ENCODE measurements around the gene EREG.
"Not testable (repeated sequence)": the region's sequence is repeated elsewhere in the genome, so short reads cannot be mapped to it uniquely, and the experiment has no call there.

EREG gene, protein sequence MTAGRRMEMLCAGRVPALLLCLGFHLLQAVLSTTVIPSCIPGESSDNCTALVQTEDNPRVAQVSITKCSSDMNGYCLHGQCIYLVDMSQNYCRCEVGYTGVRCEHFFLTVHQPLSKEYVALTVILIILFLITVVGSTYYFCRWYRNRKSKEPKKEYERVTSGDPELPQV

DNA sequence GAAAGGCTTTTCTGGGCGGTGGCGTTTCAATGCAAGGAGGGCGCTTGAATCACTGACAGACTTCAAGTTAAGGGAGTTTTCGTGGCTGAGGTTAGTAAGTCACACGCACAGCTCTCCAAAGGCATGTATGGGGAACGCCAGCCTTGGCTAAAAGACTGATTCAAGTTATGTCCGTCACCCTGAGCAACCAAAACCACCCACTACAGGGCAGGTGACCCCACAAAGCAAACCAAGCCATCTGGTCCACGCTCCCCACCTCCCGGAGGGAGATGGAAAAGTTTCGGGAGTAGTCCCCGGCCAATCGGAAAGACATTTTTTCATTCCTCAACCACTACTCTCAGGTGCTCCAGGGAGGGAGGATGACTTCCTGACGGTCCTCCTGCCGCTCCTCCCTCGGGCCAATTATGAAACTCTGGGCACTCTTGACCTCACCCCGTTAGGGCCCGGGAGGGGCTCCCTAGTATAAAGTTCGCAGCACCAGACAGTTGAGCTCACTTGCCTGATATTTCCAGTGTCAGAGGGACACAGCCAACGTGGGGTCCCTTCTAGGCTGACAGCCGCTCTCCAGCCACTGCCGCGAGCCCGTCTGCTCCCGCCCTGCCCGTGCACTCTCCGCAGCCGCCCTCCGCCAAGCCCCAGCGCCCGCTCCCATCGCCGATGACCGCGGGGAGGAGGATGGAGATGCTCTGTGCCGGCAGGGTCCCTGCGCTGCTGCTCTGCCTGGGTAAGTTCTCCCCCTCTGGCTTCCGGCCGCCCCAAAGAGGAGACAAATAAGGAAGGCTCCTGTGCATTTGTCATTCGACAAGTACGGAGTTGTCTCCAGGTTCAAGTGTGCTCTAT, at the start of gene EREG:
TSS of gene EREG (plus strand) at position 494 of the 840 bp plus-strand sequence. CDS start at position 658, 164 bp downstream.
- no peak for DNase-seq

- DNase-seq = no peak
These were observed 49.6 kb upstream of the EREG start for GRCh38 chr4:74315376-74315775.

DNA sequence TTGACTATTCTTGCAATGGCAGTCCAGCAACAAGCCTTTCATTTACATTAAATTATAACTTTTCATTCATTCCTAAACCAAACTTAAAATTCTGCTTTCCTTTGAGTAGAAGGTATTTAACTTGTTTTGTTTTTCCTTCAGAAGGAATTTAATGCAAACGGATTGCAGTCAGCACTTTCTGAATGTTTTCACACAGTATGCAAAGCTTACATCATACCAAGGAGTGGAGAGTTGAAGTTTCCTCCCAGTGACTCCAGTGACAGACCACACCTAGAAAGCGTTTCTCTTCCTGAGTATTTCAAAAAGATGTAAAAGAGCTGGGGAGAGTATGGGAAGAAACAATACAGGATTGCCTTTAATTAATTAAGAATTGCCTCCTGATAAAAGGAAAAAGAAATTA, 48.5 kb upstream of the EREG start:
- no peak for DNase-seq

GRCh38 chr4:74317616-74318246, 47.2 kb upstream of the EREG start:
- no peak for DNase-seq

DNA sequence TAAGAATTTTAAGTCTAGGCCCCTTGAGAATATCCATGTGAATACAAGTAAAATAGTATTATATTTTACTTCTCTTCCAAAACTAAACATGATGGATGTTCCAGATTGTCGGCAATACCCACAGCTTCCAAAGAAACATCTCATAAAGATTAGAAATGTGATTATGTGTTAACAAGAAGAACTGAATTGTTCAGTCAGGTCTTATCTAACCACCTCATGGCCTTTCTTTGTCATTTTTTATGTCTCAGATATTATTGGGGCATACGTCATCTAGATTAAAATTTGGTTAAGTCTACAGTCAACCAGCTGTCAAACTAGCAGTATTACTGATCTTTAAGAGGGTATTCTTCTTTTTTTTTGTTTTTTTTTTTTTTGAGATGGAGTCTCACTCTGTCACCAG, 46.7 kb upstream of the EREG start:
- DNase-seq = no peak

- no peak for DNase-seq
These were observed 45.5 kb upstream of the EREG start for GRCh38 chr4:74319470-74319869.

DNA sequence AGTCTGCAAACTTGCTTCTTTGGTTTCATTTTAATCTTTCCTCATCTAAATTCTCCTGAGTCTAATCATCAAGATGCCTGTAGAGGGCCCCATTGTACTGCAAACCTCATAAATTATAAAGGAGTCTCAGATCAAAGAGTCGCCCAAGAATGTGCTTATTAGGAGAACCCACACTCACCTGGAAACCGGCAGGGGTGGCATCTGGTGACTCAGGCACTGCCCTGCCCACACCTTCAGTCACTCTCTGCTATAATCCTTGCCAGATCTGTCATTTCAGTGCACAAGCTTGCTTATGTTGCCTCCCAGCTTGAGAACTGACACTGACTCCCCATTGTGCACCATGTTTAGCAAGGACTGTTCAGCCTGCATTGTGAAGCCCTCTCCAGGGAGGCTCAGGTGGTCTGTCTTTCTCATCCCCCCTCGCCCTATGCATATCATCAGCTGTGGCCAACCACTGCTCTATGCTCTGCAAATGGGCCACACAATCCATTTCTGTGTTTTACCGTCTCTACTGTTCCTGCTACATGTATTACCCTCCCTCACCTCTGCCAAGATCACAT, 44.3 kb upstream of the EREG start:
- peak; percentile 2 for DNase-seq

DNA sequence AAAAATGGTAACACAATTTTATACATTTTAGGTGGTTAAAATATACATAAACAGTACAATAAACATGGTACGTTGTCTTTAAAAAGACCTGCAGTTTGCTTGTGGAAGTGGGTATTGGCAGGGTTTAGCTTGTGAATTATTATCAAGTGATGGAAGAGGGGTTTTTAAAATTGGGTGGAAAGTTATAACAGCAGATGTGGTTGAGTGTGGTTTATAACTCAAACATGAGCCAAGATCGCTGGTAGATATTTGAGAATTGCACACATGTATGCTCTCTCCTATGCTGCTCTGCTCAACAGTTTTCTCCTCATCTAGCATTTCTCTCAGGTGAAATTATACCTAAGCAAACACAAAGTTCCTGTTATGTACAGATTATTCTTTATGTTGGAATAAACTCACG, 42.6 kb upstream of the EREG start:
- no peak for DNase-seq

DNA sequence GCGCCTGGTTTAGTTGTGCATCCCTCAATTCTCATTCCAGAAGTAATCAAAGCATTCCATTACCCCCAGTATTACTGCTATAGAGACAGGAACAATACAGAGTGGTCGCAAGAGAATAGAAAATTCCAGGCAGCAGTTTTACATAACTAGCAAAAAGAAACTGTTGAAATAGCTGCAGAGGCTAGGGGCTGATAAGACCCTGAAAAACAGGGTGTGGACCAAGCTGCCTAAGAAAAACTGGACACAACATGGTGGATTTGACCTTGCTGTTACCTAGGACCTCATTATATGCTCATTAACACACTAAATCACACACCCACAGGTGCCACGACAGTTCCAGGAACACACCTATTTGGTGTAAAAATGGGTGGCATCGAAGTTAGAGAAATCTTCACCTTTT, 41.3 kb upstream of the EREG start:
- no peak for DNase-seq

DNA sequence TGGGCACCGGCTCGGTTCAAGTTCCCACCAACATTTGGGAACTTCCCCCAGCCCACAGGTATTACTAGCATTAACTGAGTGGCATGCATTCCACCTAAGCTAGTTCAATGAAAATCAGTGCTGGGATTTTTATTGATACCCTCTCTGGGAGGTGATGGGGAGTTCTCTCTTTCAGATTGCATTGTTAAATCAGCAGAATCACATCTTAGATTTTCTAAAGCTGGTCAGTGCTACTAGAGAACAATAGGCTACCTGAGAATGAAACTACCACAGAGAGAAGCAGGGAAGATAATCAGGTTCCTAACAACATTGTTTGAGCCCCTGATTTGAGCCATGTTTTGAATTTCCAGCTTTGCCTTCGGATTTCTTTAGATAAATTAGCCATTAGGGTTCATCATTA, 40.7 kb upstream of the EREG start:
- DNase-seq = no peak

DNA sequence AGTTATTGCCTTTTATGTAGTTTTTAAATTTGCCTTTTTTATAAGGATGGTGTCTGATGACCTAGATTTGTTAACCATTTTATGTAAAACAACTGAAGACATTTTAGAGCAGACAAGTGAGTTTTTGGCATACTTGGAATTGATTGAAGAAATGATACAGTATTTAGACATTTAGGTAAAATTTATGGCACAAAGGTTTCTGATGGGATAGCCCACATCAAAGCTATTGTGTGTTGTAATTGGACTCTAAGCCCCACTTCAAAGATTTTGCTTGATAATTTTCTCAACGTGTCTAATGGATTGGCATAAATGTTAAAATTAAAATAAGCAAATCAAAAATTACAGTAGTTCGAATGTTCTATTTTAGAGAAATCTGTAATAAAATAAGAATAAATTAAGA, 39.1 kb upstream of the EREG start:
- DNase-seq = no peak

DNA sequence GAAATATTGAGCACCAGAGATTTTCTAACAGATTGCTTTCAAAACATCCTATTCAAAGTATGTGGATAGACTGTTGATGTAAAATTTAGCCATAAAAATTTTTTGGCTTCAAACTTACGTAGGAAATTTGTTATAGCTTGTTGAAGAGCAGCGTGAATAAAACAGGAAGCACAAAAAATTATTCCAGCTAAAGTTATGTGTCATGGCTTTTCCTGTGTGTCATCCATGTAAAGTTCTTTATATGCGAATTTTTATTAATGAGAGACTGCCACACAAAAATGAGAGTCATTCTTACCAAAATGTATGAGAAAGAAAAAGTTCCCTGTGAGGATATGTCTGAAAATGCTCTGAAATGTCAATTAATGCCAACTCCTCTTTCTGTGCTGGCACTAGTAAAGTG, 37.2 kb upstream of the EREG start:
- no peak for DNase-seq

DNA sequence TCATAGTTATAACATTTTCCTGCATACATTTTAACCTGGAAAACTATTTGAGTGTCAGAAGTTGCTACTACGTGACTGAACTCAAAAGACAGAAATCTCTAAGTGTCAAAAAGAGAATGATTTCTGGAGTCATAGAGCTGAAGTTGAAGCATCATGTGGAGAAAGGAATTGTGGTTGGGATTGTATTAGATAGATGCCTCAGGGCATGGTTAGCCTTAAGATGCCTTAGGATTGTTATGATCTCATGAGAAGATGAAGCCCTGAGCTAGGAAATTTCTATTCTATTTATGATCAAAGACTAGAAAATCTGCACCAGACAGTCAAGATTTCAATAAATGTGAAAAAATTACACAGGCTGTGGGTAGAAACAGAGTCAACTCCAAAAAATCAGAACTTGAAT, 36.4 kb upstream of the EREG start:
- DNase-seq = no peak

GRCh38 chr4:74329307-74329706, 35.6 kb upstream of the EREG start:
- DNase-seq = no peak

GRCh38 chr4:74330295-74330750, 34.6 kb upstream of the EREG start:
- DNase-seq = no peak

GRCh38 chr4:74331252-74331651, 33.7 kb upstream of the EREG start:
- DNase-seq = no peak

DNA sequence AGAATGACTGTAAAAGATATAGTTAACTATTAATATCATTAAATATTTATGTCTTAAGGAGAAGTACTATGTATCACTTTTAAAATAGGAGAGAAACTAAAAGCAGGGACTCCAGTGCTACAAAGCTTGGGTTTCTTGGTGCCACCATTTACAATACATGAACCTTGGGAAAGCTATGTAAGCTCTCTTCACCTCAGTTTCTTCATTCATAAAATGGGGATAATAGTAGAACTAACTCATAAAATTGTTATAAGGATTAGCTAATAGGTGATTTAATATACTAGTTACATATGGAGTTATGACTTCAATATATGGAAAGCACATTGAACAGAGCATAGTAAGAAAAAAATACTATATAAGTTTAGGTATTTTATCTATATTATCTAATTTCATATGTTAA, 33.0 kb upstream of the EREG start:
- no peak for DNase-seq

DNA sequence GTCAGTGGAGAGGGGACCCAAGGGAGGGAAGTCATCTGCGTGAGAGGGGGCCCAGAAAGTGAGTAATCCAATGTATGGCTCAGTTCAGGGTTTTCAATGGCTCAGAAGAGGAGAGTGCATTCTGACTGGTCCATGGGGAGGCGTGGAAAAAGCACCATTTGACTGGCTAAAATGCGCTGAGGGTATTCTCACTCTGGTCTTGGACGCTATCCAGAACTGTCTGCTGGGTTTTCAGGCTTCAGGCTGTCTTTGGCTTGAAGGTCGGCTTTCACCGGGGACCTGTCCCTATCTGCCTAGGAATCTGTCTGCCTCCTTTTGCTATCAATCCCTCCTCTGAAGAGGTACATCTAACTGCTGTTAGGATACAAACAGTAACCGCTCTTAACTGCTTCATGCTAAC, 30.3 kb upstream of the EREG start:
- no peak for DNase-seq

DNA sequence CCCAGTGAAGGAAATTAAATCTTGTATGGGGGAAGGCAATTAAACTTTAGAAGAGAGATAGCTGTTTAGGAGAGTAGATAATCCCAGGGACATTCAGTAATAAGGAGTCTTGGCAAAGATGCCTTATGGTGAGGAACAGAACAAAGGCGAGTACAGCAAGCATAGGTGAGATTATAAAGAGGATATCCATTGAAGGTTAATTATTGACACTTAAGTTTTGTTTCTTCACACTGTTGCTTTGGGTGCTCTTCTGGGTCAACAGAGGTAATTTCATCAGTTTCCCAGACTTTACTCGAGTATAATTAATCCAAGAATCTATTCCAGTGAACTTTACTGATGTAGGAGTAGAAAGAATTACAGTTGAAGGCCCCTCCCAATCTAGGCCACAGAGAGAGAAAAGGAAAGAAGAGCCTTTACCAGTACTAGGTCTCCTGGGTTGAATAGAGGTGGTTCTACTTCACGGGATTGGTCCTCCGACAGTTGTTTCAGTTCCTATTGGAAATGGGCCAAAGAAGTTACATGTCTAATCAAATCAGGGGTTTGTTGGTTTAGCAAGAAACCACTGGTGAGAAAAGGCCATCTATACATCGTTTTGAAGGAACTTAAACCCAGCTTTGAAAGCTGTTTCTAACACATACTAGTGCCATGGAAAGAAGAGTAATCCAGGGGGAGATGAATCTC, 29.5 kb upstream of the EREG start:
- no peak for DNase-seq

DNA sequence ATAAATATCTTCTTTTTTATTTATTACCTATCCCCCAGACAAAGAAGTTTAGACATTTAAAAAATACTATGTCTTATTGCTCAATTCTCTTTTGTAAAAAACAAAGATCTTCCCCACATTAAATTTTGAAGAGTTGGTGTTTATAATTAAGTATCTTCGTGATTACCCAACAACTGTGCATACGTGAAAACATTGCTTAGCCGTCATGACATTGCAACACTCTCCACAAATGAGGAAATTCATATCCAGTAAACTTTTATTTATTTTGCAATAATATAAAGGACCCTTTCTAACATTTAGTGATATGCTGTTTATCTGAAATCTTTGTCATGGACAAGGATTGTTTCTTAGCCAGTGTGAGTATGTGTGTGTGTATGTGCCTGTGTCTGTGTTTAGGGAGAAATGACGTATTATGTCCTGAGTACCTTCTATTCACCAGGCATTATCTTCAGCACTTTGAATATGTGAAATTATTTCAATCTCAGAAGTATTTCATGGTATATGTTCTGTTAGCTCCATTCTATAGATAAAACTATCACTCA, 26.1 kb upstream of the EREG start:
- DNase-seq = no peak

DNA sequence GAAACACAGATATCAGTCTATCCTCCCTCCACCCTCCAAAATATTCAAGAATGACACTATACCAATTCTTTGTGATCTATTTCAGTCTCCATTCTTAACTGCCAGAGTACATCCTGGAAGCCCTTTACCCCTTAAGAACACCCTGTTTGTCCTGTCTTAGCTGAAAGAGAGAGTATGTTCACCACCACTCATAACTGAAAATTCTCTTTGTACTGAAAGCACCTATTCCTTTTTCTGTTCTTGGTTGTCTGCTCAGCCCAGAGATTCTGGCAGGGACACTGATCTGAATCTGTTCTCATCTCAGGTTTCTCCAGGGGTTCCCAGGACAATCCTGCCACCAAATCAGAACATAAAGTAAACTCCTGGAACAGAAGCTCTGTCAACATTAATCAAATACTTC, 25.4 kb upstream of the EREG start:
- DNase-seq = no peak

GRCh38 chr4:74340421-74340820, 24.5 kb upstream of the EREG start:
- DNase-seq = not testable (repeated sequence)

- no peak for DNase-seq
These were observed 20.9 kb upstream of the EREG start for GRCh38 chr4:74344031-74344430.
